GM21381 (cell line): ENCODE measurements around the gene SLC16A8.
"Not testable (repeated sequence)": the region's sequence is repeated elsewhere in the genome, so short reads cannot be mapped to it uniquely, and the experiment has no call there.

Experiments
- ATAC-seq: cut with Tn5 transposase; IDR thresholded peaks from one replicate; pipeline ENCODE4 v1.9.1; 2021; ENCODE audit warnings: mild to moderate bottlenecking, moderate library complexity; ENCODE audit not compliant: unreplicated experiment

Gene SLC16A8, protein sequence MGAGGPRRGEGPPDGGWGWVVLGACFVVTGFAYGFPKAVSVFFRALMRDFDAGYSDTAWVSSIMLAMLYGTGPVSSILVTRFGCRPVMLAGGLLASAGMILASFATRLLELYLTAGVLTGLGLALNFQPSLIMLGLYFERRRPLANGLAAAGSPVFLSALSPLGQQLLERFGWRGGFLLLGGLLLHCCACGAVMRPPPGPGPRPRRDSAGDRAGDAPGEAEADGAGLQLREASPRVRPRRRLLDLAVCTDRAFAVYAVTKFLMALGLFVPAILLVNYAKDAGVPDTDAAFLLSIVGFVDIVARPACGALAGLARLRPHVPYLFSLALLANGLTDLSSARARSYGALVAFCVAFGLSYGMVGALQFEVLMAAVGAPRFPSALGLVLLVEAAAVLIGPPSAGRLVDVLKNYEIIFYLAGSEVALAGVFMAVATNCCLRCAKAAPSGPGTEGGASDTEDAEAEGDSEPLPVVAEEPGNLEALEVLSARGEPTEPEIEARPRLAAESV

DNA sequence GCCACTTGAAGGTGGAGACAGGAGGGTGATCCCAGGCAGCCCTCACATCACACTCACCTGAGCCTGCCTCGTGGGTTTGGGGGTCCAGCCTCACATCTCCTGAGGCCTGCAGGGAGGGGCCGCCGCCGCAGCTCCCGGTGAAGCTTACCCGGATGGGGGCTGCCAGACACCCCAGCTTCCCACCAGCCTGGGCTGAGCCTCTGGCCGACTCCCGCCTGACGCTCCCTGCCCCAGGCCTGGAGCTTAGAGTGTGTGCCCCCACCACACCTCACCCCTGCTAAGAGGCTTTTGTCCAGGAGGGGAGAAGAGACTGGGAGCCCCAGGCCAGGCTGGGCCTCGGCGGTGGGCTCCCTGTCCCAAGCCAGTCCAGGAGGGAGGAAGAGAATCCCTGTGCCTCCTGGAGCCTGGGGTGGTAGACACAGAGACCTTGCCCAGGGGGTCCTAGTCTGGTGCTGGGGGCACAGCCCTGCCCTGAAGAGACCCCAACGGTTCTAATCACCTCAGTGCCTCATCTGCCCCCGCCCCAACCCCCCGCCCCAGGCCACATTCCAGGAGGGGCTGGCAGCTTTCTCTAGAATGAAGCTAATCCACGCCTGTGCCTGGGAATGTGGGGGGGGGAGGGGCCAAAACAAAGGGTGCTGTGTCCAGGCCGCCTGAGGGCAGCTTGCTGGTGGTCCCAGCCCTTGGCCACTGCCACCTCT, at the start of gene SLC16A8:
TSS of gene SLC16A8 (minus strand) at position 254 of the 701 bp plus-strand sequence. CDS start 1,311 bp downstream, outside the sequence.
- no peak for ATAC-seq

DNA sequence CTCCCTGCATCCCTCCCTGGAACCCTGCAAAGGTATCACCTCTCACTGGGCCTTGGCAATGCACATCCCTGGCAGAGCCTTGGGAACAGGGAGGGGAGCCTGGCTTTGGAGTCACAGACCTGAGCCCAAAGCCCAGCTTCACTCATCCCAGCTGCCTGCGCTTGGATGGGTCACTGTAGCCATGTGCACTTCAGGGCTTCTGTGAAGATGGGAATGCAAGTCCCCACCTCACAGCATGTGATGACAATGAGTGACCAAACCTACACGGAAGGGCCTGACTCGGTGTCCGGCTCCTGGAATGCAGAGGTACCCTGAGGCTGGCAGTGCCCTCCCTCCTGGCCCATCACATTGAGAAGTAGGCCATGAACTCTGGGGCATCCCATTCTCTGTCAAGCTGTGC, 49.3 kb upstream of the SLC16A8 start:
- ATAC-seq = no peak

DNA sequence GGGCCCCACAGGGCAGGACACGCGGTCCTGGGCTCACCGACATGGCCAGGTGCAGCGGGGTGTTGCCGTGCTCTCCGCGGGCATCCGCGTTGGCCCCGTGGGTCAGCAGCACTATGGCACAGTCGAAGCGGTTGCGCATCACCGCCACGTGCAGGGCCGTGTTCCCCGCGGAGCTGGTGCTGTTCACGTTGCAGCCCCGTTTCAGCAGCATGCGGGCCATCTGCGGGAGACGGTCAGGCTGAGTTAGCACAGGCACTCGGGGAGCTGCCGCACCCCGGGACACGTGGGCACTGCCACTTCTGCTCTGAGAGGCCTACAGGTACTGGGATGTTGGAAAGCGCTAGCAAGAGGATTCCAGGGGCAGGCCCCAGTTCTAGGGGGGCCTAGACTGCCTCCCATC, 48.8 kb upstream of the SLC16A8 start:
- ATAC-seq = no peak

DNA sequence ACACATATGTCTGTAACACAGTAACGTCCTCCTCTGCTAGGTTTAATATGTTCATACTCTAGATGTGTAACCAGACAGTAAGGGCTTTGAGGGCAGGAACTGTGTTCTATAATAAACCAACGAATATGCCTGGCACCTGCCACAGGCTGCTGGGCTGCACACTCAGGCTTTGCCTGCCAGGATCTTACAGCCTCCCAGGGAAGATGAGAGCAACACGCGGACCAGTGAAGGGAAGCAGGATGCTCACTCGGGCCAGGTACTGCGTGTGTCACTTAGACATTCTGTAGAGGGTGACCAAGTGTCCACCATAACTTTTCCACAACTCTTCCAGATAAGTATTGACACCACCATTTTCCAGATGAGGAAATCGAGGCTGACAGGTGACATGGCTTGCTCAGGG, 48.2 kb upstream of the SLC16A8 start:
- no peak for ATAC-seq

DNA sequence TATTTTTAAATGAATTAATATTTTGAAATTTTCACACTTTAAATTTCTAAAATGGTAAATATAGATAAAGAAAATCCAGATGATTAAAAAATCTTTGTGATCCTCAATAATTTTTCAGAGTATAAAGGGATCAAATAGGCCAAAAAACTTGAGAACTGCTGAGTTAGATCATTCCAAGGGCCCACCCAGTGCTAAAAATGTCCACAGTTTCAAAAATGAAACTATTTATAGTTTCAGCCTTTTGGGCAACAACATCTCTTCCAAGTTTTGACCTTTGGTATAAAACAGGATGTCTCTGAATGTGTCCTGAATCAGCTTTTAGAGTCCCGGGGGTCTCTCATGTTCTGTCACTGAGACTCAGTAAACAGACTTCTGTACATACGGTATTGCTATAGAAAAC, 47.4 kb upstream of the SLC16A8 start:
- no peak for ATAC-seq

DNA sequence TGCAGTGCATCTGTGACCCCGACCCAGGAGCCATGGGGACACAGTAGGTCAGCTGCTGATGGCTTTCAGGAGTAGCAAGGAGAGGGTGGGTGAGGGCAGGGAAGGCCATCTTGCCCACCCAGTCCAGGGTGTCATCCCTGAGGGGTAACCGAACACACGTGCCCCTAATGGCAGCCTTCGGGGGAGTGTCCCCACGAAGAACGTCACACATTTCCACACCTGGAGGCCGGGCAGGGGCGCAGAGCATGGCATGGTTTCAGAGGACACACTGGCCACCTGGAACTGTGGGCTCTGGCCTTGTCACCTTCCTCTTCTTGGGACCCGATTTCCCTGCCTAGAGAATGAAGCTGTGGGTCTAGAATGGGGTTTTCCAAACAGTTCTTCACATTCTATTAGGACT, 45.9 kb upstream of the SLC16A8 start:
- no peak for ATAC-seq

DNA sequence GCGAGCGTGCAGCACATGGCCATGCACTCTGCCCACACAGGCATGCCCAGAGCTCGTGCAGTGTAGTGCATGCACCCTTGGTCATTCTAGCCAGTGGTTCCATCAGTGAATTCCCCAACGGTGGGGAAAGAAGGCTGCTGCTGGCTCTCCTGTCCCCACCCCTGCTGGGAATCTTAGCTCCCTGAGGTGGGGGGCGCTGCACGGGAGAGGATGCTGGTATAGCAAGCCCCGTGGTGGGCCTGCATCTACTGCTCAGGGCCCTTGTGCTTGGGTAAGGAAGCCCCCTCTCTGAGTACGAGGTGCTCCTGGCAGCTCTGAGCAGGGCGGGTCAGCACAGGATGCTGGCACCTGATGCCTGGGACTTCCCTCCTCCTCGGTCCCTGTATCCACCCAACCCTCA, 45.0 kb upstream of the SLC16A8 start:
- ATAC-seq = no peak

DNA sequence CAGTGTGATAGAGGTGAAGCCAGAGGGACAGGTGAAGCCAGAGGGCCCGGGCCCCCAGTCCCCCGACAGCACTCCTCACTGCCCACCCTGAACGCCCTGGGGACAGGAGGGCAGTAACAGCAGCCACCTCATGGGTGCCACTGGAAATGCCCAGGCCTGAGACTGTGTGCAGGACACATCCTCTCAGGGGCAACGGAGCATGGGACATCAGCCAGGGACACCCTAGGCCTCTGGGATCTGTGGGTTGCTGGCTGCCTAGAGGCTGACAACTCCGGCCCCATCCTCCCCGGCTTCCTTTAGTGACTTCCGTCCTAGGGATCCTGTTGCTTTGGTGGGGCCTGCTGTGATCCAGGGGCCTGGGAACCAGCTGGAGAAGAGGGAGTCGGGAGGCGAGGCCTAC, 43.9 kb upstream of the SLC16A8 start:
- no peak for ATAC-seq

DNA sequence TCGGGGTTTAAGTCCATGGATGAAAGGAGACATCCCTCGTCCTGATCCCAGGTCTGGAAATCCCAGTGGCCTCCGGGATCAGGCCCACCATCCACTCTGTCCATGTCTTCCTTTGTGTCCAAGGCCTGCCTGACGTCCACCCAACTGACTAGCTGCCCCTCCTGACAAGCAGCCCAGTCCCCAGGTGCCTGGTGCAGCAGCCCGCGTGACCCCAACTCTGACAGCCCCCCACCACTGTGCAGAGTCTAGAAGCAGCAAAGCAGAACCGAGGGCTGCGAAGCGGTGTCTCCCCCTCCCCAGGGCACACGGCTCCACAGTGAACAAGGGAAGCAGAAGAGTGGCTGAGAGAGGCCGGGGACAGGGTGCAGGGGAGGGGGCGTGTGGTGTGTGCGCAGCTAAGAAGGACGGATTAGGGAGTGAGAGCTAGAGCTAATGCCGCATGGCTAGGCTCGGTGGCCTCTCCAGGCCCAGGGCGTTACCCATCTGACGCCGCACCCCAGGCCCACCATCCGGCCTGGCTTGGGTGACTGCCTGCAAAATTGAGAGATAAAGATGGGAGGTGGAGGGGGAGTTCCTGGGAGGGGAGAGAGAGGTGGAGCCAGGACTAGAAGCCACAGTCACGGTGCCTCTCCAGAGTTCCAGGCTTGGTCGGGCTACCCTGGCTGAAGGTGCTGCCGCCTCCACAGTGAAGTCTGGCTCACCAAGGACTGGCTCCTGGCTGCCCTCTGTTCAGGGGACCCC, 43.1 kb upstream of the SLC16A8 start:
- ATAC-seq = no peak

DNA sequence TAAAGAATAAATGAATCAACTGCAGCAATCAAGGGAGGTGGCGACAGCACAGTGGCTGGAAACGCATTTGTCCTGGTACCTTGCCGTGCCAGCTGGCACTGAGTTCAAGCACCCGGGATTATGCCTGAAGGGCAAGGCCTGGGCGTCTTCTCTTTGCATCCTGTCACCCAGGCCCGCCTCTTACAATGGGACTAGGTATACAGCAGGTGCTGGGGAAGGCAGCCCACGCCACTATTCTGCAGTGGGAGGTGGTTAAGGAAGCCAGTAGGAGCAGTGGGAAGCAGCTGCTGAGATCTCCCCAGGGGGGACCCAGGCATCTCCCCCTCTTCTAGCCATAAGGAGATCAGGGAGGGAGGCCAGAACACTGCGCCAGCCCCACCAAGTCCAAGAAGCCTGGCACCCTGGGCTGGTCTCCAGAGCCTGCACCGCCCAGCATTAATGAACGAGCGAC, 41.8 kb upstream of the SLC16A8 start:
- no peak for ATAC-seq

DNA sequence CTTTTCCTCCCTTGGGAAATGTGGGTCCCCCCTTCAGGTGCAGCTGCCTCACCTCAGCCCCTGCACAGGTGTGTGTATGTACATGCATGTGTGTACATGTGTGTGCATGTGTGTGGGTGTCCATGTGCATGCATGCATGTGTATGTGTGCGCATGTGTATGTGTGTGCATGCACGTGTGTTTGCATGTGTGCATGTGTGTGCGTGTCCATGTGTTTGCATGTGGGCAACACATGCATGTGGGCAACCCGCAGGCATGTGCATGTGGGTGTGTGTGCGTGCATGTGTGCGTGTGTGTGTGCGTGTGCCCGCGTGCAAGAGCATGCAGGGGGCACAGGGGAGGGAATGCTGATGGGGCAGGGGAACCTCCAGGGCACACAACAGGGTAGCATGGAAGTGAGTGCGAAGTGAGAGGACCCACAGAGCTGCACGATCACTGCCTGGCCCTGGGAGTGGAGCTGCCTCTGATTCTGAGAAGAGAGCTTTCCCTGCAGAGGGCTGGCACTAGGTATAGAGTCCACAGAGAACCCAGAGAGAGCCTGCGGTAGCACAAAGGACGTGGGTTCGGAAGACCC, 41.1 kb upstream of the SLC16A8 start:
- no peak for ATAC-seq

DNA sequence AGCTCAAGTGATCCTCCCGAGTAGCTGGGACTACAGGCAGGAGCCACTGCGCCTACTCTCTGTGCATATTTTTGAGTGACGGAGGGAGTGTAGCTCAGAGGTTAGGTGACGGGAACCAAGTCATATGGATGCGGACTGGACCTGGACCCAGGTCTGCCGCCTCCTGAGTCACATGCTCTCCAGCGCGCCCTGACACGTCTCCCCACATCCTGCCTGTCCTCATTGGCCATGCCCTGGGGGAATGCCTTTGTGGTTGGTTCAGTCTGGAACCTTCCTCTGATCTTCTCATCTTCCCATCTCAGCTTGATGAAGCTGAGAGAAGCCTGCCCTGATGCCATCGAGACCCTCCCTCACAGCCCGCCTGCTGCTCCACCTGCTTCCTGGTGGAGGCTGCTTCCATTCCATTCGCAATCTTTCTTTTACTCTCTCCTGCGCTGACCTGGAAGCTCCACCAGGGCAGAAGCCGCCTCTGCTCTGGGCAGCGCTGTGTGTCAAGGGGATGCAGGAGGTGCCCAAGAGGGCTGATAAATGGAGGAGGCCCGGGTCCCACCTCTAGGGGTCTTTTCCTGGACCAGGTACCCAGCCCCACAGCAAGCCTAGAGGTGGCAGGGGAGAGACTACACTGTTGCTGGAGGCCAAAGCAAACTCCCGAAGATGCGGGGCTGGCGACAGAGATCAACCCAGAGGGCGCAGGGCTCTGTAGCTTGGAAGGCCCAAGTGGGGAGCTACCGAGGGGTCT, 40.4 kb upstream of the SLC16A8 start:
- ATAC-seq = no peak

DNA sequence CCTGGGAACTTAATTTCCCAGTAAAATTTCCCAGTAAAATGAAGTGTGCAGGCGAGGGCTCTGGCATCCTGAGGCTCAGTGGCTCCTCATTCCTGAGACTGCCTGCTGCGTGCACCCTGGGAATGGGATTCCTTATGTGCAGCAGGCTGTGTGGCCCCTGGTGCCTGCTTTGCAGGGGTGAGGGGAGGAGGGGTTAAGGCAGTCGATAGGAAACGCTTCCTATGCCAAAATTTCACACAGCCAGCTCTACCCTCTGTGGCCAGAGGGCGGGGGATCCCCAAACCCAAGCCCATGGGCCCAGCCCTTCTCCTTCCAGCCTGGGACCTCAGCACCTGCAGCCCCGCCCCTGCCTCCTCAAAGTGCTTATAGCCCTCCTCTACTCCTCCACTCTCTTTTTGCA, 38.6 kb upstream of the SLC16A8 start:
- ATAC-seq = no peak

DNA sequence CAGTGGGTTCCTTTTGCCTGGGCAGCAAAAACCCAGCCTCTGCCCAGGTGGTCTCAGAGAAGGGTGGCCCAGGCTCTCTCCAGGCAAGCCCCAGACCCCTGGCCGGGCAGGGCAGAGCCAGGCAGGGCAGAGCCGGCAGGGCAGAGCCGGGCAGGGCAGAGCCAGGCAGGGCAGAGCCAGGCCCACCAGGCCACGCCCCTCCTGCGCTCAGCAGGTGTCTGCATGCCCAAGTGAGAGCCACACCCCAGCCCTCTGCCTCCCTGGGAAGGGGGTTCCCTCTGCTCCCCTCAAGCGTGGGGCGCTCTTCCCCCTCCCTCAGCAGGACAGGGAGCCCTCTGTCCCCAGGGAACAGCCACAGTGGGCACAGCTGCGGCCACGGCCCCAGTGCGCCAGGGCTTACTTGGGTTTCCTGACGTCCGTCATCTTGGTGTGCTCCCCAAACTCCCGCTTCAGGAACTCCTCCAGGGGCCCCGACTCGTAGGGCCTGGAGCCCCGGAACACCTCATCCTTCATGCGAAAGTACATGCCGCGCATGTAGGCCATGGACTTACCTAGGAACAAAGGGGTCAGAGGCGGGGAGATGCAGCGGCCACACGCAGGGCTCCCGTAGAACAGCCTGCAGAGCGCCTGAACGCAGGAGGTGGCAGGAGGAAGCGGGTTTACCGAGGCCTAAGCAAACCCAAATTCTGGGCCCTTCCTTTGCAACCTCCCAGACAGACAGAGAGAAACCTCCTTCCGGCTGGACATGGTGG, 36.6 kb upstream of the SLC16A8 start:
- ATAC-seq = no peak

DNA sequence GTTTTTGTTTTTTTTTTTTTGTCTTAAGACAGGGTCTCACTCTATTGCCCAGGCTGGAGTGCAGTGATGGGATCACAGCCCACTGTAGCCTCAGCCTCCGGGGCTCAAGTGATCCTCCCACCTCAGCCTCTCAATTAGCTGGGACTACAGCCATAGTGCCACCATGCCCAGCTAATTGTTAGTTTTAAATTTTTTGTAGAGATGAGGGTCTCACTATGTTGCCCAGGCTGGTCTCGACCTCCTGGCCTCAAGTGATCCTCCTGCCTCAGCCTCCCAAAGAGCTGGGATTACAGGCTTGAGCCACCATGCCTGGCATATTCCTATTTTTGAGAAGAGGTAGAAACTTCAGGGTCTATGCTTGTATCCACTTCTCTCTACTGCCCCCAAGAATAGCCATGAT, 34.8 kb upstream of the SLC16A8 start:
- not testable (repeated sequence) for ATAC-seq

DNA sequence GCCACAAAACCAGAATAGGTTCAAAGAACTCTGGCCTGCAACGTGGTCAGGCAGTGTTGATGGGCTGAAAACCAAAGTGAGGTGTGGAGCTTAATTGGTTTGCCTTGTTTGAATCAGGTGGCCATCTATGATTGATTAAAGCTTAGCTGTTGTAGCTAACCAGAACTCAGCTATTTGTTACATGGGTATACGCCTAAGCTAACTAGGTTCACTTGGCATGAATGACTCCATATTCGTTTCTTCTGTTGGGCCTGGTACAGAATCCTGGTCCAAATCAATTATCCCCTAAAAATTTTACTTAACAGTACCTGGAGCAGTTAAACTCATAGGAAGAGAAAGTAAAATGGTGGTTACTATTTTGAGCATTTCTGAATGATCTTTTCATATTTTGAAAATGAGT, 34.2 kb upstream of the SLC16A8 start:
- ATAC-seq = no peak

DNA sequence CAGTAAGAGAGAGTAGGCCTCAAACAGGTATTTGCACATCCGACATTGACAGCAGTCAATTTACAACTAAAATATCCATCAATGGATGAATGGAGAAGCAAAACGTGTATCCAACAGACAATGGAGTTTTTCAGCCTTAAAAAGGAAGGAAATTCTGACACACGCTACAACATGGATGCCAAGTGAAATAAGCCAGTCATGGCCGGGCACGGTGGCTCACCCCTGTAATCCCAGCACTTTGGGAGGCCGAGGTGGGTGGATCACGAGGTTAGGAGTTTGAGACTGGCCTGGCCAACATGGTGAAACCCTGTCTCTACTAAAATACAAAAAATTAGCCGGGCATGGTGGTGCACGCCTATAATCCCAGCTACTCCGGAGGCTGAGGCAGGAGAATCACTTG, 33.6 kb upstream of the SLC16A8 start:
- ATAC-seq = not testable (repeated sequence)

DNA sequence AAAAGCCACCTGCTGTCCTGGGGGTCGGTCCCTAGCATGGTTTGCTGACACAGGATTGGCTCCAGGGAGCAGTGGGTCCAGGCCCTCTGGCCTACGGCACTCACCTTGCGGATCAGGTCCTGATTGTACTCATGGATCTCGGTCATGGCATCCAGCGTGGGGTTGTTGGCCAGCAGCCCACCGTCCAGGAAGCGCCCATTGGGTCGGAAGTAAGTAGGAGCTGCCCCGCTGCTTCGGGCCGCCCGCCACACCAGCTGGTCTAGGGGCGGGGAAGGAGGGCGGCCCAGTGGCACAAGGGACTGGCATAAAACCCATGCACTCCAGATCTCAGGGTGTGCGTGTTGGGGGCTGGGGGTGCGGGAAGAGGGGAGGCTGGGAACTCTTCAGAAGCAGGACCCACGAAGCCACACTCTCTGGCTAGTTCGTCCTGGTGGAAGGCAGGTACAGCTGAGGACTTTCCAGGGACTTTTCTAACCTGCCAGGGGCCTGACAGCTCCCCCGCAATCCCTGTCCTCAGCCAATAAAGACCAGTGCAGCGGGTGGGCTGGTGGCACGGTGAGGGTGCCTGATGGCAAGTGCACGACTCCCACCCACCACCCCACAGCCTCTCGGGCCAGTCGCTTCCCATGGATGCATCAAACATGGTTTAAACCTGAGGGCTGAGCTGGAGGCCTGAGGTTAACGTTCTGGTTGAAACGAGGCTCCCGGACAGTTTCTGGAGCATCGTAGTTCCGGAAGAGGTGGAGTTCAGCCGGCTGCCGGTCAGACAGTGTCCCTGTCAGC, 31.6 kb upstream of the SLC16A8 start:
- ATAC-seq = no peak
